GM12878 (cell line): Measurements from ENCODE around the gene HIPK4.

Experiments
- ATF2 ChIP-seq: IDR thresholded peaks from 2 replicates; pipeline ENCODE4 v1.6.1; 2012; ENCODE audit warnings: low read length, inconsistent platforms
- CTCF ChIP-seq, 3 experiments: IDR thresholded peaks in 2 of 3; conservative IDR thresholded peaks in 1 of 3; 2 replicates each; pipeline ENCODE4 v1.5.1; 2011; ENCODE audit warnings: low read depth in 3 of 3, low read length in 3 of 3, mild to moderate bottlenecking in 3 of 3, control low read depth in 2 of 3, moderate library complexity in 2 of 3, inconsistent platforms in 1 of 3, mixed read lengths in 1 of 3; ENCODE audit not compliant: control insufficient read depth in 2 of 3, insufficient read depth in 1 of 3; ENCODE audit errors: extremely low read depth in 1 of 3
- JUND ChIP-seq: IDR thresholded peaks from 2 replicates; pipeline ENCODE4 v1.6.1; 2012; ENCODE audit warnings: low read depth, mild to moderate bottlenecking, low read length, improper control_type of control experiment, moderate library complexity
- KLF5 ChIP-seq: fragments of 450-650 bp; IDR thresholded peaks from 2 replicates; pipeline ENCODE4 v1.6.1; 2014; ENCODE audit warnings: mild to moderate bottlenecking; ENCODE audit not compliant: partially characterized antibody
- PKNOX1 ChIP-seq: fragments of 450-650 bp; IDR thresholded peaks from 2 replicates; pipeline ENCODE4 v1.6.1; 2016; ENCODE audit warnings: mild to moderate bottlenecking
- TCF12 ChIP-seq: IDR thresholded peaks from 2 replicates; pipeline ENCODE4 v1.6.1; 2011; ENCODE audit warnings: low read depth, mild to moderate bottlenecking, low read length
- ZBED1 ChIP-seq: IDR thresholded peaks from 2 replicates; pipeline ENCODE4 v1.6.1; 2016; ENCODE audit warnings: borderline replicate concordance
- ZBTB11 ChIP-seq: fragments of 450-650 bp; formaldehyde crosslinking; IDR thresholded peaks from 2 replicates; pipeline ENCODE4 v1.5.0; 2022; ENCODE audit warnings: mild to moderate bottlenecking, missing genetic modification characterization

GRCh38 chr19:40390084-40390742, at the start of gene HIPK4:
- TF ChIP-seq ZBED1 (no peak), KLF5 (no peak), ATF2 (no peak), CTCF (IDR thresholded peaks at IDR 0.05 in 2 of 3, conservative IDR thresholded peaks at IDR 0.05 in 1 of 3; ENCODE audit: control insufficient read depth in 2 of 3, extremely low read depth in 1 of 3, insufficient read depth in 1 of 3, low read depth in 3 of 3, low read length in 3 of 3) (no peak), TCF12 (no peak), ZBTB11 (CRISPR knock-in tag) (no peak), PKNOX1 (no peak), JUND (no peak)
